ENCODE measurements around the gene TRABD2B. TPM values are rescaled to one million over a fixed set of nuclear protein-coding genes. Genes with fewer than 3 reads are reported as not detected.
A peak's percentile ranks its signal among the peaks of the same experiment; 100 is the strongest.

Gene TRABD2B
- total RNA-seq, 1 experiment from 2014 or later, result not detected

- no peak for DNase-seq (ENCODE audit: low read depth)
Measured at GRCh38 chr1:47779613-47780012, 217.6 kb downstream of the TRABD2B start.

DNA sequence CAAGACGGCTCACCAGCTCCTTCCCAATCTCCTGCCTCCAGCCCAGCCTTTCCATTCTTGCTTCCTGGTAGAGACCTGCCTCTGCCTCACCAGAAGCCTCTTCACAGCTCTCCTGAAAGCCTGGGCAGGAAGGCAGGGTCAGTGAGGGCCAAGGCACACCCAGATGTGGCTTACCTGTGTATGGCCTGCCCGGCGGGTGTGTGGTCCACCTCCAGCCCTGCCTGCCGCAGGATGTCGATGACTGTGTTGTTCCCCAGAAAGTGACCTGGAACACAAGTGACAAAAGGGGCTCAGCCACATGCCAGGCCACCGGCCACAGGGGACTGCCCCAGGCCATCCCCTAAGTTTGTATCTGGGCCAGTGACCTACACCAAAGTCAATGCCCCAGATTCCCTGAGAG lies 218.9 kb downstream of the TRABD2B start:
- no peak for DNase-seq (ENCODE audit: low read depth)

DNA sequence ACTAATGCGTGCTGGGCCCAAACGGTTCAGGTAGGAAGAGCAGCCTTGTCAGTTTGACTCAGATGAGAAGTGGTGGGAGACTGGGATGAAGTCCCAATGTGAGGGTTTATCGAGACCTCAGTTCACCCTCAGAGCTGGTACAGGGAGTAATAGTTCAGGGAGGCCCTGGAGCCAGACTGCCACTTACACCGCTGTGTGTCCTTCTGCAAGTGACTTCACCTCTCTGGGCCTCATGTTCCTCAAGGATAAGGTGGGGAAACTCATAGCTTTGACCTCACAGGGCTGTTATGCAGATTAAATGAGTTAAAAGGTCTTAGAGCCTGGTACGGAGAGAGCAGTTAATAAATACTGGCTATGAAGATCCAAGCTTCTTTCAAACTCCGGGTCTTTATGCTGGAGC lies 219.9 kb downstream of the TRABD2B start:
- DNase-seq (ENCODE audit: low read depth), result no peak

DNA sequence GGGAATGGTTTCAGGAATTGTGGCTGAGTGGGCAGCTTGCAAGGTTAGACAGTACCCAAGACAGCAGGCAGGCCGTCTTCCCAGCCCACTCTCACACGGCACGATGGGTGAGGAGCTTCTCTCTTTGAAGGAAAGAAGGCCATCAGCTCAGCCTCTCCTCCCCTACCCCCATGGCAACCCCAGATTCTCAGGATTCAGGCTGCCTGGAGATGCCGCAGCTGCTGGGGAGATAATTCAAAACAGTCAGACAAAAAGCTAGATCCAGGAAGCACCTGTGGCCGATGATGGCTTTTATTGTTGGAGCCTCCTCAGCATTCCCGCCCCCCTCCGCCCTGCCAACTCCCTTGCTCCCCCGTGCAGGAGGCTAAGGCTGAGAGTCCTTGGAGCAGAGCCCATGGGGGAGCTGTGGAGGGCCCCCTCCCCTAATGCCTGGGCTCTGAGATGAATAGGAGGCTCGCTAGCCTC lies 220.5 kb downstream of the TRABD2B start:
- no peak for DNase-seq (ENCODE audit: low read depth)

DNA sequence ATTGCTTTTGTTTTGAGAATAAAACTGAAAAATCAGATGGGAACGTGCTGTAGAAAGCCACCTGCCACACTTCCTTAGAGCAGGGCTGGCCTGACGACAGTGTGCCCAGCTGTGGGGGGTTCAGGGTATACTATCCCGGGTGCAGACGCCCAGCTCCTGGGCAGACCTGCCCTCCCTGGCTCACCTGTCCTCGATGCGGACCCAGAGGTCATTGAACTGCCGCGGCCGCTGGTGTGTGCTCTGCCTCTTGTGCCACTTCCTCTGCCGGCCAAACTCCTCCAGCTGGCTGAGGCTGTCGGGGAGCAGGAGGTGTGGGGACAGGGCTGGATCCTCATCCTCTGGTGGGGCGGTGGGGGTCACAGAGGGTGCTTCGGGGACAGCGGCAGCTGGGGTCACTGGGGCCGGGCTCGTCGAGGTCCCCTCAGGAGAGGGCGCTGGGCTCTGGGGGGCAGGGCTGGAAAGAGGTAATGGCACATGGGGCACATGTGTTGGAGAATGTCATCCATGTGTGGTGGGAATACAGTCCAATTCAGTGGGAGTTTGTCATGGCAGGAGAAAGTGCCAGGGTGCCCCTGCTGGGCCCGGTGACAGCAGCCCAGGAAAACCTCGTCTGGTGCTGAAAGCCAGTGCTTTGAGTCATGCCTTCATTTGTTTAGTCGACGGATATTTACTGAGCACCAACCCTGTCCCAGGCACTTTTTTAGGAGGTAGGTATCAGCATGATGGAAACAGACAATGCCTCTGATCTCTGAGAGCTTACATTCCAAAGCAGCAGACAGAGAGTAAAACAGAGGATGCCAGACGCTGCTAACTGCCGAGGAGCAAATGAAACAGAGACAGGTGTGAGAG lies 222.0 kb downstream of the TRABD2B start:
- no peak for DNase-seq (ENCODE audit: low read depth)

DNA sequence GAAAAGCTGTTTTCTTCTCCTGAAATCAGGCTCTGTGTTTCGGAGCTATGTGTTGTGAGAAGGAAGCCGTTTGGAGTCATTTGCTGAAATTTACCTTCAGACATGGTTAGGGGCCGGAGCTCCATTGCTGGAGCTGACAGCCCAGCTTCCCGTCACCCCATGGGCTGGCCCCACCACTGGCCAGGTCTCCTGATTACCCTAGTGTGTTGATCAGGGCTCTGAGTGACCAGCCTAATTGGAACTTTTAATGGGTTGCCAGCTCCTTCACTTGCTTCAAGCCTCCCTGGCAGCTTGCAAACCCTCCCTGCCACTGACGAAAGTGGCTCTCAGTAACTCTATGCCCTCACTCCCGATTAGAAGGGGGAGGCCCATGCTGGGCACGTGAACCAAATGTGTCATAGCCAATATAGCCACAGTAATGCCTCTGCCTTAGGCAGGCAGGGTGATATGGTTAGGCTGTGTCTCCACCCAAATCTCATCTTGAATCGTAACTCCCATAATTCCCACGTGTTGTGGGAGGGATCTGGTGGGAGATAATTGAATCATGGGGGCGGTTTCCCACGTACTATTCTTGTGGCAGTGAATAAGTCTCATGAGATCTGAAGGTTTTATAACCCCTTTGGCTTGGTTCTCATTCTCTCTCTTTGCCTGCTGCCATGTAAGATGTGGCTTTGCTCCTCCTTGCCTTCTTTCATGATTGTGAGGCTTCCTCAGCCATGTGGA lies 224.1 kb downstream of the TRABD2B start:
- DNase-seq (ENCODE audit: low read depth), result no peak

DNA sequence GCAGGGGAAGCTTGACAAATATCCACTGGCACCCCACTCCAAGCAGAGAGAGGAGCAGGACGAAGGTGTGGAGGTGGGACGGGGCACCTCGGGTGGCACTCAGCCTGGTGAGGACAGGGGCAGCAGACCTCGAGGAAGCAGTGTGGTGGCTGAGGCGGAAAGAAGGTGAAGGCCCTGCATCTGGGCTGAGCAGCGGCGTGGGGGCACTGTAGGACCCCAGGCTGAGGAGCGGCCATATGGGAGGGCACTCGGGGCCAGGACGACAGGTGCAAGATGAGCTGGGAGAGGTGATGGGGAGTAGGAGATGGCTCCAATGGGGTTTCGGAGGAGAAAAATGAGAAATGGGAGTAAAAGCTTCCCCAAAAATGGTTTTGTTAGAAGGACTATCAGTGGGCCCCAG lies 224.9 kb downstream of the TRABD2B start:
- no peak for DNase-seq (ENCODE audit: low read depth)

DNA sequence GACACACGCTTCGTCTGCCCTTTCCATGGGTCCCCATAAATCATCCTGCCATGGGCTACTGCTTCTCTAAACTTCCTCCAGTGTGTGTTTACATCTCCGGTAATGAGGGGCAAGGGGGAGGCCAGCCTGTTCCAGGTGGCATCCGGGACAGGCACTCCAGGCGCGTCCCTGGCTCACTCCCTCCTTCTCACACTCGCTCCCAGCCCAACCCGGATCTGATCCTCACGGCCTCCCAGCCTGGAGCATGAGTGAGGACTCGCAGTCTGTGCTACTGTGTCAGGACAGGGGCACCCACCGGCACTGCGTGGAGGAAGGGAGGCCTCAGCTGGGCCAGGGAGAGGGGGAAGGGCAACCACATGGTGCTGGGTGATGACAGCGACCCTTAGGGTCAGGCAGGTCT lies 225.4 kb downstream of the TRABD2B start:
- DNase-seq (ENCODE audit: low read depth), result no peak

DNA sequence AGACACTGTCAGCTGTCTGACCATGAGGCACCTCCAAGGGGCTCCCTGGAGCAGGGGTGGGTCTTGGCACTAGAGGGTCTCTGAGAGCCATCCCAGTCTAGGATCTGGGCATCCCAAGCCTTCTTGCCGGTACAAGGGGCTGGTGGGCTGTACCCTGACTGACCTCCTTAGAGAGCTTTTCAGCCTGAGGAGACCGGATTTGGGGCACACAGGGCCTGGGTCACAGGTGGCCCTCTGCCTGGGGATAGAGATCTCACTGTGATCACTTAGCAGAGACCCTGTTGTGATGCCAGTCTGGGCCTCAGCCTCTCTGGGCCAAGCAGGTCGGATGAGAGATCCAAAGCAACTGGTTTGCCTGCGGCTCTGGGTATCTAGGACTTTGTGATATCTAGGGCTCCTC lies 227.2 kb downstream of the TRABD2B start:
- no peak for DNase-seq (ENCODE audit: low read depth)

DNA sequence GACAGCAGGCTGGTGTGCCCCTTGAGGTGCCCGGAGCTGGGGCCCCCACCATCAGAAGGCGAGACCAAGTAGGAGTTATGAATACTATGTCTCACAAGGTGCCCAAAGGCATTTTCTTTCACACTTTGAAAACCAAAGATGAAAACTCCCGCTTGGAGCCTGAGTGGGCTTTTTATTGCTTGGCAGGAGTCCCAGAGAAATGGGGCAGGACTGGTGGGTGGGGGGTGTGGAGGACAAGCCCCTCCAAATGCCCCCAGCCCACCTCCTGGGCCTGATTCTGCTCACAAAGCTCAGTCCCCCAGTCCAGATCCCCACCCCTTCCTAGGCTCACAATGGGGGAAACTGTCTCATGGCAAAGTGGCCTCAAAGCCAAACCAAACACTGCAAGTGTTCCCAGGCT lies 227.9 kb downstream of the TRABD2B start:
- no peak for DNase-seq (ENCODE audit: low read depth)

DNA sequence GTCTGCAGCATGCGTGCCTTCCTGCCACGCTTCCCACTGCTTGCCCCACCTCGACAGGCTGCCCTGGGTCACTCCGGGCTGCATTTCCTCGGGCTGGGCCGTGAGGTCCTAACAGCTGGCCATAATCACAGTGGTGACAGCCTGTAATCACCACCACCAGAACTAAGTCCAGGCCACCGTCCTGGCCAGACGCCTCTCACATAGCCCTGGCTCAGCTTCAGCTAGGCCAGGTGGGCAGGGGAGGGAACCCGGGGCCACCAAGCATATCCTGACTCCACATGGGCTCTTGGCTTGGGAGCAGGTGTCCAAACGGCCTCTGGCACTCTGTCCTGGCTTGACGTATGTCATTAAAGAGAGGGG lies 229.5 kb downstream of the TRABD2B start:
- no peak for DNase-seq (ENCODE audit: low read depth)

- DNase-seq (ENCODE audit: low read depth), result no peak
Measured at GRCh38 chr1:47766832-47767740, 230.1 kb downstream of the TRABD2B start.

DNA sequence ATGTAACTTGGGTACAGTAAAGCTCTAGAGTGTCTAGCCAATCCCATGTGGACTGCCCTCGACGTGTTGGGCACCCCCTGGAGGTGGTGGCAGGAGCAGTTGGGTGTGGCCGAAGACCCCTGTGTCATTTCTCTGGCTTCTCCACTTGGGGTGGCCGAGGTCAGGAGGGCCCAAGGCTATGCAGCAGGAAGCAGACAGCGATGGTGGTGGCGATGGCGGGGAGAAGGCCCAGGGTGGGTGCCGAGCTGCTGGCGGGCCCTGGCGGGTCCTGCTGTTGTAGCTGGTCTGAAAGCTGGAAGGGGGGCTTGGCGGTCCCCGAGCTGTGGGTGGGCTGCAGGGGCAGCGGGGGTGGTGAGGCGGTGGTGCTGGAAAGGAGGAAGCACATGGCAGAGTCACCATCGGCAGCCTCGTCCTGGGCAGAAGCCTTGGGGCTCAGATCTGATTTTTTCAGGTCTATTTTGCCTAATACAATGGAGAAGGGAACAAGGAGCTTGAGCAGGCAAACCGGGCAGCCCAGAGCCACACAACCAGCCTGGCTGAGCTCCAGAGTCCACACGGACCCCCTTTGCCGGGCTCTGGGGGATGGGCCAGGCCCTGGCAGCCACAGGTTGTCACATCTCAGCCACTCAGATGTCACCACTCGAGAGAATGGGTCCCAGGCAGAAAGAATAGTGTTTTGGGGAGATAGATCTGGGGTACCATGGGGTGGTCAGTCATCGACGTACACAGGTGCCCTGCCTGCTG lies 231.3 kb downstream of the TRABD2B start:
- no peak for DNase-seq (ENCODE audit: low read depth)

- DNase-seq (ENCODE audit: low read depth), result no peak
Measured at GRCh38 chr1:47765236-47765635, 231.9 kb downstream of the TRABD2B start.

GRCh38 chr1:47764461-47765046 lies 232.6 kb downstream of the TRABD2B start:
- no peak for DNase-seq (ENCODE audit: low read depth)

DNA sequence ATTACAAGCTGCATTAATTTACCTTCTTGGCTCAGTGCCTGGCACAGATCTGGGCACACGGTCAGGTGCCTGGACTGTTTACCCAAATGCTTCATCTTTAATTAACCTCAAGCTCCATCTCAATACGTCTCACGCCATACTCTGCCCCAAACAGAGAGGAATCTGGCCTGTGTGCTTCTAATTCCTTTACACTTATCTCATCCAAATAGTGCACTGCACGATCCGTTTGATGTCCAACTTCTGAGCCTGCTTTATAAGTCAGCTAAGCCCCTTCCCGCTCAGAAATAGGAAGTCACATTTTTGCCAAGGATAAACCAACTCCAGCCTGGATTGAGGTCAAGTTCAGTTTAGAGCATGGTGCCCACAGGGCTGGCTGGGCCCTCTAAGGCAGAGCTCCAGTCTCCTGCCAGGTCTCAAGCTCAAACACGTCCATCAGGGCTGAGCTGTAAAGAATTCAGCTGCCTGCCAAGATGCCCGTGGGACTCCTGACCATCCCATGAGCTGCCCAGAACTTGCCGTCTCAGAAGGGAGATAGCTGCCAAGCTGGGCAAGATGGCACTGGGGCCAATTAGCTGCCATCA lies 233.5 kb downstream of the TRABD2B start:
- peak; percentile 17 for DNase-seq (ENCODE audit: low read depth)

DNA sequence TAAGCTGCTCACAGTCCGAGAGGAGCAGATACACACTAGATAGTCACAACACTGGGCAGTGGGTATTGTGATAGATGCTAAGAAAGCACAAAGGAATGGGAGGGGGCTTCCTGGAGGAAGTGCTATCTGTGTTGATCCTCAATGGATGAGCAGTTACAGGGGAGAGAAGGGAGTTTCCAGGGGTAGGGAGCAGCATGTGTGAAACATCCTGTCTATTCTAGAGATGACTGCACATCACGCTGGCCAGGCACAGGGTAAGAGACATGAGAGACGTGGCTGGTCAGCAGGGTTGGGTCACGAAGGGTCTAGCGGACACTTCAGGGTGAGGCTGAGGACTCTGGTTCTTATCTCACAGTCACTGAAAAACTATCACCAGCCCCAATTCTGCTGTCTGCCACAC lies 235.2 kb downstream of the TRABD2B start:
- DNase-seq (ENCODE audit: low read depth), result no peak

- DNase-seq (ENCODE audit: low read depth), result no peak
Measured at GRCh38 chr1:47761201-47761930, 235.8 kb downstream of the TRABD2B start.

DNA sequence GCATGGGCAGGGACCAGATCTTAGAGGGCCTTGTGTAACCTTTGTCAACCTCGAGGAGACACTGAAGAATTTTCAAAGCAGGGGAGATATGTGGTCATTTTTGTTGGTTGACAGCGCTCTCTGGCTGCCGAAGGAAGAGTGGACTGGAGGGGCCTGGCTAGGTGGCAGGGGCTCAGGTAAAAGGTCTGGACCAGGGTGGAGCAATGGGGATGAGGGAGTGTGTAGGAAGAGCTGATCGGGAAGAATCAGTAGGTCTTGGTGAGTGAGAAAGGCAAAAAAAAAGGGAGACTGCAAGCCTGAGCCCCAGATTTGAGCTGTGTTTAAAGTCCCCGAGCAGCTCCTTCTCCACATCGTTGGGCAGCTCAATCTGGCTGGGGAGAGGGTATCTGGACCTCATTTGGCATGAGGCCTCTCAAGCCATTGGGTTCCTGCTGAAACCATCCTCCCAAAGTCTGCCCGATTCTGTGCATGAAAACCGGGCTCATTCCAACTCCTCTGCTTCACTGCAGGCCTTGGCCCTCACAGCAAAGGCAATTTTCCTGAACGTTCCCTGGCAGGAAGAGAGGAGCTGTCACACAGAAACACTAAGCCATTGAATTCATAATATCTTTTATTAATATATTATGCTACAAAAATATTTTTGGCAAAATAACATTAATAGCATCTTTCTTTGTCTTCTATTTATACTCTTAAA lies 237.1 kb downstream of the TRABD2B start:
- no peak for DNase-seq (ENCODE audit: low read depth)

All from M059J (cell line).